ENCODE data around the gene ATP1B1. TPM values are rescaled to one million over a fixed set of nuclear protein-coding genes. Genes with fewer than 3 reads are reported as not detected.
"Not testable (repeated sequence)": the region's sequence is repeated elsewhere in the genome, so short reads cannot be mapped to it uniquely, and the experiment has no call there.

The ATP1B1 gene
- total RNA-seq, 1 experiment from 2014 or later = not detected

DNA sequence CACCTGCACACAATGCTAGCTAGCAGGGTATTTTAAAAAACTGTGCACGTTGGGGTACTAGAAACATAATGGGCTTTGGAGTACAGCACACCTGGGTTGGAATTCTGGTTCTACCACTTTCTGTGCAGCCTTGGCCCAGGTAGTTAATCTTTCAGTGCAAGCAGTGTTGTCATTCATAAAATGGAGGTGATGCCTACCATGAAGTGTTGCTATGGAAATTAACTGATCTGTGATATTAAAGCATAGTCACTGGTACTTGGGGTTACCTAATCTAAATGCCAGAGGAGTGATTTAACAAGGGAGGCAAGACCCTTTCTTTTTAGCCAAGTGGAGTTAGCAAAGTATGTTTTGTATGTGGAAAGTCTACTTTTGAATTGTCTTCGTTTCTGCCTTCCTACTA is 18.0 kb downstream of the ATP1B1 start:
- Histone ChIP-seq H3K9me2 (replicated peaks; ENCODE audit: insufficient read depth, low read length) (no peaks in the 10 kb centered on the region), H3K27me3 (ENCODE audit: low read length) (no peaks in the 10 kb centered on the region), H3K27ac (ENCODE audit: low read length) (no peak overlapping the region), H4K20me1 (ENCODE audit: insufficient read depth, low read depth, low read length) (no peaks in the 10 kb centered on the region), H3K36me3 (ENCODE audit: insufficient read depth, low read length) (no peaks in the 10 kb centered on the region), H3K79me2 (ENCODE audit: low read length) (no peaks in the 10 kb centered on the region), H3K4me1 (ENCODE audit: low read length) (no peaks in the 10 kb centered on the region), H3K4me3 (ENCODE audit: low read length) (no peak overlapping the region), H2AFZ (ENCODE audit: low read length) (no peak overlapping the region), H3K9ac (ENCODE audit: low read length) (no peak overlapping the region), H3K4me2 (ENCODE audit: low read depth, low read length, poor library complexity, severe bottlenecking) (no peak overlapping the region), H3K9me3 (ENCODE audit: low read length) (no peaks in the 10 kb centered on the region)
- no peak for DNase-seq

DNA sequence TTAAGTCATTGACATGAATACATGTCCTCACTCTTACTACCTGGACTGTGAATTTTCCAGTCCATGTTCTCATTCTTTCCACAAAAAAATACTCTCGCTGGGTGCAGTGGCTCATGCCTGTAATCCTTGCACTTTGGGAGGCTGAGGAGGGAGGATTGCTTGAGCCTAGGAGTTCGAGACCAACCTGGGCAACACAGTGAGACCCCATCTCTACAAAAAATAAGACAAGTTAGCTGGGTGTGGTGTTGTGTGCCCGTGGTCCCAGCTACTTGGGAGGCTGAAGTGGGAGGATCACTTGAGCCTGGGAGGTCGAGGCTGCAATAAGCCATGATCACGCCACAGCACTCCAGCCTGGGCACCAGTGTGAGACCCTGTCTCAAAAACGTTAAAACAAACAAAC is 19.1 kb downstream of the ATP1B1 start:
- H3K4me1 ChIP-seq (ENCODE audit: low read length); H3K27me3 ChIP-seq (ENCODE audit: low read length); H3K4me2 ChIP-seq (ENCODE audit: low read depth, low read length, poor library complexity, severe bottlenecking); H3K9me2 ChIP-seq (replicated peaks; ENCODE audit: insufficient read depth, low read length); H3K9me3 ChIP-seq (ENCODE audit: low read length); H4K20me1 ChIP-seq (ENCODE audit: insufficient read depth, low read depth, low read length); DNase-seq; H3K36me3 ChIP-seq (ENCODE audit: insufficient read depth, low read length); H3K4me3 ChIP-seq (ENCODE audit: low read length); H2AFZ ChIP-seq (ENCODE audit: low read length); H3K9ac ChIP-seq (ENCODE audit: low read length); H3K79me2 ChIP-seq (ENCODE audit: low read length); H3K27ac ChIP-seq (ENCODE audit: low read length): not testable (repeated sequence)

DNA sequence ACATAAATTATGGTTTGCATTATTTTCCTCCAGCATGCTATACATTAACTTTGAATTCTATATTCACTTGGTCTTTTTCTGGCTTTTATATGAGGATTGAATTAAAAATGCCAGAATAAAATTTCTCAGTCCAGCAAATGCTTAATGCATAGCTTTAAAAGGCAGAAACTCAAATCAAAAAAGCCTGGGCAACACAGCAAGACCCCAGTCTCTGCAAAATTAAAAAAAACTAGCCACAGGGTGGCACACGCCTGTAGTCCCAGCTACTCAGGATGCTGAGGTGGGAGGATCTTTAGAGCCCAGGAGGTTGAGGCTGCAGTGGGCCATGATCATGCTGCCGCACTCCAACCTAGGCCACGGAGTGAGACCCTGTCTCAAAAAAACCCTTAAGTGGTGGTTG is 19.8 kb downstream of the ATP1B1 start:
- no peaks in the 10 kb centered on the region for H3K9me3 ChIP-seq (ENCODE audit: low read length)
- no peak for DNase-seq
- H3K9ac ChIP-seq (ENCODE audit: low read length) = no peak overlapping the region
- H3K36me3 ChIP-seq (ENCODE audit: insufficient read depth, low read length) = no peaks in the 10 kb centered on the region
- no peak overlapping the region for H3K4me2 ChIP-seq (ENCODE audit: low read depth, low read length, poor library complexity, severe bottlenecking)
- no peaks in the 10 kb centered on the region for H3K9me2 ChIP-seq (replicated peaks; ENCODE audit: insufficient read depth, low read length)
- no peak overlapping the region for H3K4me3 ChIP-seq (ENCODE audit: low read length)
- no peaks in the 10 kb centered on the region for H3K27me3 ChIP-seq (ENCODE audit: low read length)
- H4K20me1 ChIP-seq (ENCODE audit: insufficient read depth, low read depth, low read length) = no peaks in the 10 kb centered on the region
- no peaks in the 10 kb centered on the region for H3K4me1 ChIP-seq (ENCODE audit: low read length)
- H2AFZ ChIP-seq (ENCODE audit: low read length) = no peak overlapping the region
- no peak overlapping the region for H3K27ac ChIP-seq (ENCODE audit: low read length)
- no peaks in the 10 kb centered on the region for H3K79me2 ChIP-seq (ENCODE audit: low read length)

DNA sequence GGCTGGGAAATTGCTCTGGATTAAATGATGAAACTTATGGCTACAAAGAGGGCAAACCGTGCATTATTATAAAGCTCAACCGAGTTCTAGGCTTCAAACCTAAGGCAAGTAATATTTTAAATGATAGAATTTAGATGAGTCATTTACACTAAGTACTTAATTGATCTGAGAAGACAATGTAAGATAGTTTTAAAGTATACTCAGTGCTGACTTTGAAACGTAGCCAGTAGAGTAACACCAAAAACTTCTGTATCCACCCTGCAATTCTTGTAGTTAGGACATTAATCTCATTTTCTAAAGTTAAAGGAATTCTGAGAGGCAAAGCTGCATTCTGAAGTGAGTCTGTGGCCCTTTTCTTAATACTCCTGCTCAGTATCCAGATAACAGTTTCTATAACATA is 20.8 kb downstream of the ATP1B1 start:
- Histone ChIP-seq H3K27me3 (ENCODE audit: low read length) (no peaks in the 10 kb centered on the region), H3K9me3 (ENCODE audit: low read length) (no peaks in the 10 kb centered on the region), H3K4me2 (ENCODE audit: low read depth, low read length, poor library complexity, severe bottlenecking) (no peak overlapping the region), H4K20me1 (ENCODE audit: insufficient read depth, low read depth, low read length) (no peaks in the 10 kb centered on the region), H3K9ac (ENCODE audit: low read length) (no peak overlapping the region), H3K36me3 (ENCODE audit: insufficient read depth, low read length) (no peaks in the 10 kb centered on the region), H3K79me2 (ENCODE audit: low read length) (no peaks in the 10 kb centered on the region), H3K4me3 (ENCODE audit: low read length) (no peak overlapping the region), H2AFZ (ENCODE audit: low read length) (no peak overlapping the region), H3K9me2 (replicated peaks; ENCODE audit: insufficient read depth, low read length) (no peaks in the 10 kb centered on the region), H3K4me1 (ENCODE audit: low read length) (no peaks in the 10 kb centered on the region), H3K27ac (ENCODE audit: low read length) (no peak overlapping the region)
- DNase-seq = no peak

DNA sequence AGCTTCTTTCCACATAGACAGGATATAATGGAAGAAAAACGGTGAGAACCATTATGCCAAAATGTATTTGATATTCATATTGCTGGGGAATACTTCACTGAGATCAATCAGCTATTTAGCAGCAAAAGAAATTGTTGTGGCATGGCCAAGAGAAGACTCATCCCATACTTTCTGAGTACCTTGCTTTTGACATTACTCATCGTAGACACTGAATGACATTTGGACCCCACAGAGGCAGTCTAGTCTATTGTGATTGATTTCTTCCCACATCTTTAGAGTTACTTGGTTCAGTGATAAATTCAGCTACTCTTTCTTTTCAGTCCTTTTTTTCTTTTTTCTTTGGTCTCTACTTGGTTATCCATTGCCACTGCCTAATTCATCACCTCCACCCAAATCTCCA is 22.1 kb downstream of the ATP1B1 start:
- no peak for DNase-seq
- Histone ChIP-seq H3K4me3 (ENCODE audit: low read length) (no peak overlapping the region), H3K4me1 (ENCODE audit: low read length) (no peaks in the 10 kb centered on the region), H2AFZ (ENCODE audit: low read length) (no peak overlapping the region), H3K36me3 (ENCODE audit: insufficient read depth, low read length) (no peaks in the 10 kb centered on the region), H3K9me2 (replicated peaks; ENCODE audit: insufficient read depth, low read length) (no peaks in the 10 kb centered on the region), H3K27me3 (ENCODE audit: low read length) (no peaks in the 10 kb centered on the region), H3K9ac (ENCODE audit: low read length) (no peak overlapping the region), H4K20me1 (ENCODE audit: insufficient read depth, low read depth, low read length) (no peaks in the 10 kb centered on the region), H3K27ac (ENCODE audit: low read length) (no peak overlapping the region), H3K4me2 (ENCODE audit: low read depth, low read length, poor library complexity, severe bottlenecking) (no peak overlapping the region), H3K79me2 (ENCODE audit: low read length) (no peaks in the 10 kb centered on the region), H3K9me3 (ENCODE audit: low read length) (no peaks in the 10 kb centered on the region)

DNA sequence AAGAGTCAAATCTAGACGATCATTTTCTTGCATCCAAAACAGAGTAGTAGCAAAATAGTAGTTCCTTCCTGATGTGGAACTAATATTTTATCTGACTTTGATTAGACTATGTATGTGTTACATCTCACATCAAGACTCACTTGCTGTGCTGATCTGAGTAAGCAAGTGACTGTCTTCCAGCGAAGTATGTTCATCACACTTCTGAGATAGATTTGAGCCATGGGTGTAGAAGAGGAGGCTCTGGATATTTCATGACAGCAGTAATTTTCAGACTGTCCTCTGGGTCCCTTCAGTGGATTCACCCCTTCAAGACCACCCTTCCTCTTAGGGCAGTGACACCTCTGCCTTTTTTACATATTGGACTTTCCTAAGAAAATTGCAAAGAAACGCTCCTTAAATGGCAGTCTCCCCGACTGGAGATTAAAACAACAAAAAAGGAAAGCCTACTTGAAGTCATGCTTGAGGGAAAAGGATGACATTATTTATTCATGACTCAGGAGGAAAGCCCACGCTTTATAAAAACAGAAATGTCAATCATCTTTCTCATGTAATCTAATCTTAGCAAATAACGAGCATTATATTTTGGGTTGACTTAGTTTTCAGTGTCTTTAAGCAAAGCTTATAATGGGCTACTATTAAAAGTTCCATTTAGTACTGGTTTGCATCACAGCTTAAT is 22.8 kb downstream of the ATP1B1 start:
- Histone ChIP-seq H3K4me2 (ENCODE audit: low read depth, low read length, poor library complexity, severe bottlenecking) (no peak overlapping the region), H3K9me3 (ENCODE audit: low read length) (no peaks in the 10 kb centered on the region), H3K27me3 (ENCODE audit: low read length) (no peaks in the 10 kb centered on the region), H3K79me2 (ENCODE audit: low read length) (no peaks in the 10 kb centered on the region), H3K9ac (ENCODE audit: low read length) (no peak overlapping the region), H4K20me1 (ENCODE audit: insufficient read depth, low read depth, low read length) (no peaks in the 10 kb centered on the region), H3K4me3 (ENCODE audit: low read length) (no peak overlapping the region), H3K27ac (ENCODE audit: low read length) (no peak overlapping the region), H3K36me3 (ENCODE audit: insufficient read depth, low read length) (no peaks in the 10 kb centered on the region), H3K9me2 (replicated peaks; ENCODE audit: insufficient read depth, low read length) (no peaks in the 10 kb centered on the region), H2AFZ (ENCODE audit: low read length) (no peak overlapping the region), H3K4me1 (ENCODE audit: low read length) (0 out of 2 replicates have a peak, but pooled peaks cover under 1% of the 10 kb centered on the region)
- DNase-seq = no peak

DNA sequence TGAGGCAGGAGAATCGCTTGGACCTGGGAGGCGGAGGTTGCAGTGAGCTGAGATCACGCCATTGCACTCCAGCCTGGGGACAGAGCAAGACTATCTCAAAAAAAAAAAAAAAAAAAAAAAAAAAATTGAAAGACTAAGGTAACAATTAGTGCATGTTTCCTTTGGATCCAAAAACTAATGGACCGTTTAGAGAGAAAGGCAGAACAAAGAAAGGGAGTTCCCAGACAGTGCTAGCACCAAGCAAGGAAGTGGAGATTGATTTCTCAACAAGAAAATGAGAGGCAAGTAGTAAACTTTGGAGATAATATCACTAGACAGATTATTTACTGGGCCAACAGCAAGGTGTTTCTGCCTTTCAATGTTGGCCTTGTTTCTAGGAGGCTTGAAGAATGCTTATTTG is 24.2 kb downstream of the ATP1B1 start:
- H3K9me3 ChIP-seq (ENCODE audit: low read length) = no peaks in the 10 kb centered on the region
- H3K27ac ChIP-seq (ENCODE audit: low read length) = no peak overlapping the region
- H3K36me3 ChIP-seq (ENCODE audit: insufficient read depth, low read length) = no peaks in the 10 kb centered on the region
- H2AFZ ChIP-seq (ENCODE audit: low read length) = no peak overlapping the region
- no peak overlapping the region for H3K4me3 ChIP-seq (ENCODE audit: low read length)
- H3K79me2 ChIP-seq (ENCODE audit: low read length) = no peaks in the 10 kb centered on the region
- DNase-seq = no peak
- H4K20me1 ChIP-seq (ENCODE audit: insufficient read depth, low read depth, low read length) = 0 out of 2 replicates have a peak, but pooled peaks cover under 1% of the 10 kb centered on the region
- H3K27me3 ChIP-seq (ENCODE audit: low read length) = no peaks in the 10 kb centered on the region
- no peak overlapping the region for H3K4me2 ChIP-seq (ENCODE audit: low read depth, low read length, poor library complexity, severe bottlenecking)
- H3K9me2 ChIP-seq (replicated peaks; ENCODE audit: insufficient read depth, low read length) = no peaks in the 10 kb centered on the region
- 0 out of 2 replicates have a peak, but pooled peaks cover 2% of the 10 kb centered on the region for H3K4me1 ChIP-seq (ENCODE audit: low read length)
- no peak overlapping the region for H3K9ac ChIP-seq (ENCODE audit: low read length)

DNA sequence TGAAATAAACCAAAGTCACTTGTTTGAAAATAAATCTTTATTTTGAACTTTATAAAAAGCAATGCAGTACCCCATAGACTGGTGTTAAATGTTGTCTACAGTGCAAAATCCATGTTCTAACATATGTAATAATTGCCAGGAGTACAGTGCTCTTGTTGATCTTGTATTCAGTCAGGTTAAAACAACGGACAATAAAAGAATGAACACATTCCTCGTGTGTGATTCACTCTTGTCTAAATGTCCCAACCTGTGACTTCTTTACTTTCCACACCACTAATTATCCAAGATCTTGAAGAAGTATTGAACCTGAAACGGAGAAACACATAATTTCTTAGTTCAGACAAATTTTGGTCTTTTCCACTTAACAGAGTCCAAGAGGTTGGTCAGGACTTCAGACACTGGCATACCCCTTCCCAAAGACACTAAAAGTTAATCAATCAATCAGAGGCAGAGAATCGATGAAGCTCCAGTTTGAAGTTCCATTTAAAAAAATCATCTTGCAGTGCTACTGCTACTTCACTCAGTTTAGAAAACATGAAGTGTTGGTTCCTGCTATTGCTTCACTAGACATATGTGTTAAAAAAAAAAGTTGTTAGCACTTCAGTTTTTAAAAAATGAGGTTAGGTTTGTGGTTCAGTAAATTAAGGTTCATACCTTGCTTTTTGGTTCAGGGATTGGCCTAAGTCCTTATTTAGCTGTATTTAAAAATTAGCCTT is 26.2 kb downstream of the ATP1B1 start:
- no peaks in the 10 kb centered on the region for H3K36me3 ChIP-seq (ENCODE audit: insufficient read depth, low read length)
- no peak overlapping the region for H3K4me2 ChIP-seq (ENCODE audit: low read depth, low read length, poor library complexity, severe bottlenecking)
- H3K9me2 ChIP-seq (replicated peaks; ENCODE audit: insufficient read depth, low read length) = no peaks in the 10 kb centered on the region
- no peak overlapping the region for H3K4me3 ChIP-seq (ENCODE audit: low read length)
- H3K79me2 ChIP-seq (ENCODE audit: low read length) = no peaks in the 10 kb centered on the region
- no peaks in the 10 kb centered on the region for H3K9me3 ChIP-seq (ENCODE audit: low read length)
- DNase-seq = no peak
- H3K4me1 ChIP-seq (ENCODE audit: low read length) = 0 out of 2 replicates have a peak, but pooled peaks cover 2% of the 10 kb centered on the region
- H4K20me1 ChIP-seq (ENCODE audit: insufficient read depth, low read depth, low read length) = 0 out of 2 replicates have a peak, but pooled peaks cover 4% of the 10 kb centered on the region
- no peak overlapping the region for H2AFZ ChIP-seq (ENCODE audit: low read length)
- no peak overlapping the region for H3K9ac ChIP-seq (ENCODE audit: low read length)
- no peak overlapping the region for H3K27ac ChIP-seq (ENCODE audit: low read length)
- H3K27me3 ChIP-seq (ENCODE audit: low read length) = no peaks in the 10 kb centered on the region
